Muscle of leg (tissue), 9 donors: ENCODE measurements around the gene ETV2. TPM values are rescaled to one million over a fixed set of nuclear protein-coding genes. Genes with fewer than 3 reads are reported as not detected.

ENCODE experiments used
- polyA plus RNA-seq, 8 donors: library from polyadenylated mRNA; unstranded; fragments of 120-200 nt; gene quantifications; one replicate each; pipeline versions ENCODE4 v1.2.1 to v1.2.3, GENCODE V29; 2013; ENCODE audit warnings: inconsistent platforms in 1 of 8, low replicate concordance in 1 of 8; ENCODE audit not compliant: insufficient read length in 8 of 8, insufficient read depth in 1 of 8
- total RNA-seq: library from RNA; stranded (reverse); fragments of 120-200 nt; gene quantifications from one replicate; pipeline ENCODE4 v1.2.4, GENCODE V29; 2013

Gene ETV2
- total and polyA plus RNA-seq, 9 donors, result 1.6 to 4.9 (median 3.1) TPM

Other genes starting within 250 kb of the ETV2 start
- gene FFAR2, start 193.5 kb upstream of the ETV2 start, total RNA-seq, result 0.22 TPM
- gene FFAR2, start 193.5 kb upstream of the ETV2 start, polyA plus RNA-seq, result under 1 TPM in 7 of 8 donors, not detected in 1; 0.10 to 0.73 (median 0.23) TPM
- gene KRTDAP, start 151.3 kb upstream of the ETV2 start, total RNA-seq, result 0.18 TPM
- 10 to 100 TPM in 1 of 8 donors, 1 to 10 TPM in 1, under 1 TPM in 2, not detected in 4; 0.43 to 36.6 (median 3.6) TPM for gene KRTDAP, start 151.3 kb upstream of the ETV2 start, polyA plus RNA-seq
- gene DMKN, start 128.1 kb upstream of the ETV2 start, total RNA-seq, result 2.0 TPM
- 10 to 100 TPM in 1 of 8 donors, 1 to 10 TPM in 7; 1.1 to 22.6 (median 2.1) TPM for gene DMKN, start 128.1 kb upstream of the ETV2 start, polyA plus RNA-seq
- not detected for gene SBSN, start 113.4 kb upstream of the ETV2 start, total RNA-seq
- 1 to 10 TPM in 1 of 8 donors, under 1 TPM in 3, not detected in 4; 0.10 to 5.1 (median 0.40) TPM for gene SBSN, start 113.4 kb upstream of the ETV2 start, polyA plus RNA-seq
- gene GAPDHS, start 108.3 kb upstream of the ETV2 start, total RNA-seq, result not detected
- gene GAPDHS, start 108.3 kb upstream of the ETV2 start, polyA plus RNA-seq, result not detected
- gene TMEM147, start 96.1 kb upstream of the ETV2 start, total RNA-seq, result 51.4 TPM
- 10 to 100 TPM; 41.5 to 50.1 (median 44.6) TPM for gene TMEM147, start 96.1 kb upstream of the ETV2 start, polyA plus RNA-seq
- gene ATP4A, start 78.1 kb upstream of the ETV2 start, total RNA-seq, result not detected
- under 1 TPM in 1 of 8 donors, not detected in 7; 0.52 TPM for gene ATP4A, start 78.1 kb upstream of the ETV2 start, polyA plus RNA-seq
- not detected for gene PMIS2, start 55.6 kb upstream of the ETV2 start, total RNA-seq
- gene PMIS2, start 55.6 kb upstream of the ETV2 start, polyA plus RNA-seq, result not detected
- 9.5 TPM for gene HAUS5, start 29.0 kb upstream of the ETV2 start, total RNA-seq
- 10 to 100 TPM in 7 of 8 donors, 1 to 10 TPM in 1; 9.4 to 16.1 (median 12.6) TPM for gene HAUS5, start 29.0 kb upstream of the ETV2 start, polyA plus RNA-seq
- 32.8 TPM for gene RBM42, start 12.7 kb upstream of the ETV2 start, total RNA-seq
- gene RBM42, start 12.7 kb upstream of the ETV2 start, polyA plus RNA-seq, result 10 to 100 TPM; 44.7 to 55.3 (median 51.5) TPM
- 582 TPM for gene COX6B1, start 6.6 kb downstream of the ETV2 start, total RNA-seq
- gene COX6B1, start 6.6 kb downstream of the ETV2 start, polyA plus RNA-seq, result 100 to 1,000 TPM; 263 to 328 (median 300) TPM
- not detected for gene UPK1A, start 24.8 kb downstream of the ETV2 start, total RNA-seq
- 1 to 10 TPM in 1 of 8 donors, under 1 TPM in 2, not detected in 5; 0.17 to 7.7 (median 0.28) TPM for gene UPK1A, start 24.8 kb downstream of the ETV2 start, polyA plus RNA-seq
- gene ZBTB32, start 62.8 kb downstream of the ETV2 start, total RNA-seq, result not detected
- gene ZBTB32, start 62.8 kb downstream of the ETV2 start, polyA plus RNA-seq, result under 1 TPM in 6 of 8 donors, not detected in 2; 0.25 to 0.40 (median 0.36) TPM
- 7.6 TPM for gene KMT2B, start 76.3 kb downstream of the ETV2 start, total RNA-seq
- 10 to 100 TPM; 17.3 to 33.7 (median 25.3) TPM for gene KMT2B, start 76.3 kb downstream of the ETV2 start, polyA plus RNA-seq
- gene IGFLR1, start 100.7 kb downstream of the ETV2 start, total RNA-seq, result 2.1 TPM
- gene IGFLR1, start 100.7 kb downstream of the ETV2 start, polyA plus RNA-seq, result 1 to 10 TPM; 3.0 to 5.6 (median 3.9) TPM
- gene U2AF1L4, start 103.7 kb downstream of the ETV2 start, total RNA-seq, result 14.6 TPM
- gene U2AF1L4, start 103.7 kb downstream of the ETV2 start, polyA plus RNA-seq, result 10 to 100 TPM; 10.6 to 17.6 (median 14.1) TPM
- 40.2 TPM for gene PSENEN, start 103.9 kb downstream of the ETV2 start, total RNA-seq
- gene PSENEN, start 103.9 kb downstream of the ETV2 start, polyA plus RNA-seq, result 10 to 100 TPM; 34.1 to 45.1 (median 36.8) TPM
- 10.2 TPM for gene LIN37, start 106.8 kb downstream of the ETV2 start, total RNA-seq
- gene LIN37, start 106.8 kb downstream of the ETV2 start, polyA plus RNA-seq, result 10 to 100 TPM in 5 of 8 donors, 1 to 10 TPM in 3; 9.2 to 12.8 (median 10.9) TPM
- 46.7 TPM for gene HSPB6, start 115.3 kb downstream of the ETV2 start, total RNA-seq
- gene HSPB6, start 115.3 kb downstream of the ETV2 start, polyA plus RNA-seq, result 100 to 1,000 TPM; 236 to 741 (median 528) TPM
- gene PROSER3, start 116.4 kb downstream of the ETV2 start, total RNA-seq, result 3.9 TPM
- 10 to 100 TPM in 6 of 8 donors, 1 to 10 TPM in 2; 6.9 to 14.6 (median 11.9) TPM for gene PROSER3, start 116.4 kb downstream of the ETV2 start, polyA plus RNA-seq
- gene ARHGAP33, start 133.8 kb downstream of the ETV2 start, total RNA-seq, result 3.6 TPM
- 10 to 100 TPM in 7 of 8 donors, 1 to 10 TPM in 1; 8.3 to 28.5 (median 19.4) TPM for gene ARHGAP33, start 133.8 kb downstream of the ETV2 start, polyA plus RNA-seq
- not detected for gene PRODH2, start 171.1 kb downstream of the ETV2 start, total RNA-seq
- gene PRODH2, start 171.1 kb downstream of the ETV2 start, polyA plus RNA-seq, result under 1 TPM in 2 of 8 donors, not detected in 6; 0.18 to 0.27 TPM
- gene NPHS1, start 210.8 kb downstream of the ETV2 start, total RNA-seq, result 0.09 TPM
- gene NPHS1, start 210.8 kb downstream of the ETV2 start, polyA plus RNA-seq, result under 1 TPM in 7 of 8 donors, not detected in 1; 0.04 to 0.37 (median 0.21) TPM
- 0.31 TPM for gene KIRREL2, start 215.2 kb downstream of the ETV2 start, total RNA-seq
- 1 to 10 TPM in 1 of 8 donors, under 1 TPM in 7; 0.28 to 1.0 (median 0.58) TPM for gene KIRREL2, start 215.2 kb downstream of the ETV2 start, polyA plus RNA-seq
- gene APLP1, start 226.8 kb downstream of the ETV2 start, total RNA-seq, result 4.7 TPM
- gene APLP1, start 226.8 kb downstream of the ETV2 start, polyA plus RNA-seq, result 10 to 100 TPM in 3 of 8 donors, 1 to 10 TPM in 5; 4.6 to 10.7 (median 7.5) TPM